Activated naive CD4-positive, alpha-beta T cell treated with anti-CD3 and anti-CD28 coated beads, Interleukin-2, amount 50 U/mL, for 16 hours (primary cell): ENCODE data around the gene BCL3.
"Not testable (repeated sequence)": the region's sequence is repeated elsewhere in the genome, so short reads cannot be mapped to it uniquely, and the experiment has no call there.

Source experiments
- DNase-seq: peaks from one replicate; pipeline ENCODE4 v3.0.0-alpha.2; 2020

The BCL3 gene

GRCh38 chr19:44748426-44749254 is at the start of gene BCL3:
BCL3 (plus strand) TSS chr19:44748708; CDS start chr19:44748791, 83 bp downstream.
- DNase-seq, result peak; percentile 48

- no peak for DNase-seq
Observed at GRCh38 chr19:44700547-44700946, 48.0 kb upstream of the BCL3 start.

GRCh38 chr19:44701228-44701627 is 47.3 kb upstream of the BCL3 start:
- no peak for DNase-seq

- no peak for DNase-seq
Observed at GRCh38 chr19:44702551-44703176, 45.8 kb upstream of the BCL3 start.

- DNase-seq, result no peak
Observed at GRCh38 chr19:44703336-44704078, 45.0 kb upstream of the BCL3 start.

- DNase-seq, result no peak
Observed at GRCh38 chr19:44704982-44705381, 43.5 kb upstream of the BCL3 start.

GRCh38 chr19:44705502-44706010 is 43.0 kb upstream of the BCL3 start:
- DNase-seq, result no peak

- DNase-seq, result no peak
Observed at GRCh38 chr19:44706506-44707236, 41.8 kb upstream of the BCL3 start.

GRCh38 chr19:44707794-44708193 is 40.7 kb upstream of the BCL3 start:
- DNase-seq, result no peak

GRCh38 chr19:44708940-44709339 is 39.6 kb upstream of the BCL3 start:
- no peak for DNase-seq

- not testable (repeated sequence) for DNase-seq
Observed at GRCh38 chr19:44709434-44710266, 38.9 kb upstream of the BCL3 start.

GRCh38 chr19:44710483-44710882 is 38.0 kb upstream of the BCL3 start:
- no peak for DNase-seq

GRCh38 chr19:44712864-44713515 is 35.5 kb upstream of the BCL3 start:
- DNase-seq, result no peak

- no peak for DNase-seq
Observed at GRCh38 chr19:44714597-44715169, 33.8 kb upstream of the BCL3 start.

- DNase-seq, result no peak
Observed at GRCh38 chr19:44717603-44718002, 30.9 kb upstream of the BCL3 start.

GRCh38 chr19:44718441-44719261 is 29.9 kb upstream of the BCL3 start:
- DNase-seq, result no peak

GRCh38 chr19:44719262-44719701 is 29.2 kb upstream of the BCL3 start:
- no peak for DNase-seq

GRCh38 chr19:44720396-44720795 is 28.1 kb upstream of the BCL3 start:
- not testable (repeated sequence) for DNase-seq

GRCh38 chr19:44720945-44721344 is 27.6 kb upstream of the BCL3 start:
- no peak for DNase-seq

GRCh38 chr19:44721369-44721768 is 27.1 kb upstream of the BCL3 start:
- DNase-seq, result not testable (repeated sequence)
